ENCODE data around the gene UROC1. TPM values are rescaled to one million over a fixed set of nuclear protein-coding genes. Genes with fewer than 3 reads are reported as not detected.

The UROC1 gene
- total and polyA plus RNA-seq, 4 donors: 0.06 to 0.35 (median 0.29) TPM; not detected in 1

GRCh38 chr3:126433496-126434263 lies 83.9 kb downstream of the UROC1 start:
- Histone ChIP-seq H3K36me3 (ENCODE audit: control insufficient read depth, insufficient read depth, low read length) (peaks cover 51% of the 10 kb centered on the region), H3K9me3 (ENCODE audit: control insufficient read depth, insufficient read depth, low read length) (peaks cover 6% of the 10 kb centered on the region), H3K27me3 (ENCODE audit: control insufficient read depth, insufficient read depth, low read length) (no peaks in the 10 kb centered on the region), H3K4me1 (ENCODE audit: control insufficient read depth, insufficient read depth, low read length) (peaks cover 7% of the 10 kb centered on the region), H3K4me3 (ENCODE audit: low read depth, low read length) (no peak overlapping the region), H3K27ac (ENCODE audit: low read depth, low read length) (no peak overlapping the region)
- 69% methylated on average over 13 of the region's 13 CpGs for WGBS (ENCODE audit: insufficient coverage)
- peak in 2 of 6 donors; percentile 50 to 61 for DNase-seq (ENCODE audit: low read depth in 4 of 6, low spot score in 6 of 6)

GRCh38 chr3:126433105-126433430 lies 84.5 kb downstream of the UROC1 start:
- WGBS (ENCODE audit: insufficient coverage): 88% methylated on average over 5 of the region's 6 CpGs
- Histone ChIP-seq H3K36me3 (ENCODE audit: control insufficient read depth, insufficient read depth, low read length) (peaks cover 45% of the 10 kb centered on the region), H3K4me1 (ENCODE audit: control insufficient read depth, insufficient read depth, low read length) (peaks cover 7% of the 10 kb centered on the region), H3K4me3 (ENCODE audit: low read depth, low read length) (no peak overlapping the region), H3K9me3 (ENCODE audit: control insufficient read depth, insufficient read depth, low read length) (peaks cover 6% of the 10 kb centered on the region), H3K27ac (ENCODE audit: low read depth, low read length) (no peak overlapping the region), H3K27me3 (ENCODE audit: control insufficient read depth, insufficient read depth, low read length) (no peaks in the 10 kb centered on the region)
- DNase-seq (ENCODE audit: low read depth in 4 of 6, low spot score in 6 of 6): no peak

GRCh38 chr3:126432361-126433104 lies 85.0 kb downstream of the UROC1 start:
- Histone ChIP-seq H3K27ac (ENCODE audit: low read depth, low read length) (no peak overlapping the region), H3K36me3 (ENCODE audit: control insufficient read depth, insufficient read depth, low read length) (peaks cover 40% of the 10 kb centered on the region), H3K4me3 (ENCODE audit: low read depth, low read length) (no peak overlapping the region), H3K27me3 (ENCODE audit: control insufficient read depth, insufficient read depth, low read length) (no peaks in the 10 kb centered on the region), H3K4me1 (ENCODE audit: control insufficient read depth, insufficient read depth, low read length) (peaks cover 7% of the 10 kb centered on the region), H3K9me3 (ENCODE audit: control insufficient read depth, insufficient read depth, low read length) (peaks cover 6% of the 10 kb centered on the region)
- DNase-seq (ENCODE audit: low read depth in 4 of 6, low spot score in 6 of 6): no peak
- 94% methylated on average over 4 of the region's 4 CpGs for WGBS (ENCODE audit: insufficient coverage)

Small RNA genes within 50 kb of the gene (small RNA-seq; reads per million reads assigned to genes)
- gene RNA5SP138 (ENCODE audit: low replicate concordance): not detected

Other genes starting within 250 kb of the UROC1 start
- 10 to 100 TPM in 1 of 2 donors, 1 to 10 TPM in 1; 7.9 to 15.8 TPM for gene KLF15, start 160.4 kb downstream of the UROC1 start, total RNA-seq
- gene KLF15, start 160.4 kb downstream of the UROC1 start, polyA plus RNA-seq (ENCODE audit: insufficient read length in 2 of 2): 10 to 100 TPM; 26.3 to 26.9 TPM
- 10 to 100 TPM in 1 of 2 donors, 1 to 10 TPM in 1; 2.2 to 16.6 TPM for gene CFAP100, start 122.9 kb downstream of the UROC1 start, total RNA-seq
- 10 to 100 TPM; 14.1 to 14.6 TPM for gene CFAP100, start 122.9 kb downstream of the UROC1 start, polyA plus RNA-seq (ENCODE audit: insufficient read length in 2 of 2)
- 10 to 100 TPM; 22.9 to 29.4 TPM for gene ZXDC, start 41.9 kb downstream of the UROC1 start, total RNA-seq
- 10 to 100 TPM; 25.6 to 29.0 TPM for gene ZXDC, start 41.9 kb downstream of the UROC1 start, polyA plus RNA-seq (ENCODE audit: insufficient read length in 2 of 2)
- under 1 TPM in 1 of 2 donors, not detected in 1; 0.28 TPM for gene CHST13, start 6.4 kb upstream of the UROC1 start, total RNA-seq
- under 1 TPM; 0.30 to 0.44 TPM for gene CHST13, start 6.4 kb upstream of the UROC1 start, polyA plus RNA-seq (ENCODE audit: insufficient read length in 2 of 2)
- not detected for gene C3orf22, start 41.2 kb upstream of the UROC1 start, total RNA-seq
- gene C3orf22, start 41.2 kb upstream of the UROC1 start, polyA plus RNA-seq (ENCODE audit: insufficient read length in 2 of 2): under 1 TPM; 0.17 to 0.27 TPM
- 10 to 100 TPM; 18.9 to 19.0 TPM for gene TXNRD3, start 137.4 kb upstream of the UROC1 start, total RNA-seq
- gene TXNRD3, start 137.4 kb upstream of the UROC1 start, polyA plus RNA-seq (ENCODE audit: insufficient read length in 2 of 2): 1 to 10 TPM; 7.4 to 7.6 TPM
- gene CHCHD6, start 186.5 kb upstream of the UROC1 start, total RNA-seq: 10 to 100 TPM; 22.5 to 31.5 TPM
- 10 to 100 TPM; 68.0 to 70.2 TPM for gene CHCHD6, start 186.5 kb upstream of the UROC1 start, polyA plus RNA-seq (ENCODE audit: insufficient read length in 2 of 2)

Data from spinal cord (tissue), 10 donors.